ENCODE data around the gene MED15. TPM values are rescaled to one million over a fixed set of nuclear protein-coding genes. Genes with fewer than 3 reads are reported as not detected.

MED15 gene
- total RNA-seq, 3 donors from 2014 or later: 36.6 to 53.1 (median 52.3) TPM

- Histone ChIP-seq H3K4me3 (no peak overlapping the region), H3K27me3 (no peaks in the 10 kb centered on the region), H3K4me1 (no peaks in the 10 kb centered on the region), H3K36me3 (no peaks in the 10 kb centered on the region), H3K27ac (peak overlapping the region in 1 of 2 donors; percentile 36), H3K9me3 (no peaks in the 10 kb centered on the region)
- intact Hi-C loops (cut with DNase I; ENCODE audit: low total_unique reads): no loop called here
- TF ChIP-seq CTCF (IDR thresholded peaks at IDR 0.05) (no peak), POLR2A (IDR thresholded peaks at IDR 0.05) (no peak), POLR2AphosphoS5 (IDR thresholded peaks at IDR 0.05) (no peak)
- no peak for DNase-seq (ENCODE audit: low spot score in 2 of 2)
Measured at GRCh38 chr22:20523086-20523983, 15.9 kb downstream of the MED15 start.

GRCh38 chr22:20524004-20524481, 16.6 kb downstream of the MED15 start:
- Histone ChIP-seq H3K4me1 (no peaks in the 10 kb centered on the region), H3K9me3 (no peaks in the 10 kb centered on the region), H3K27me3 (no peaks in the 10 kb centered on the region), H3K4me3 (no peak overlapping the region), H3K27ac (no peak overlapping the region), H3K36me3 (no peaks in the 10 kb centered on the region)
- no peak for DNase-seq (ENCODE audit: low spot score in 2 of 2)
- intact Hi-C loops (cut with DNase I; ENCODE audit: low total_unique reads): no loop called here
- TF ChIP-seq CTCF (IDR thresholded peaks at IDR 0.05): no peak
- no peak for TF ChIP-seq POLR2AphosphoS5 (IDR thresholded peaks at IDR 0.05)
- no peak for TF ChIP-seq POLR2A (IDR thresholded peaks at IDR 0.05)

- H3K9me3 ChIP-seq: no peaks in the 10 kb centered on the region
- DNase-seq (ENCODE audit: low spot score in 2 of 2): no peak
- intact Hi-C loops (cut with DNase I; ENCODE audit: low total_unique reads): no loop called here
- H3K27ac ChIP-seq: no peak overlapping the region
- peaks cover 0 to 3% of the 10 kb centered on the region in 2 donors for H3K4me1 ChIP-seq
- no peaks in the 10 kb centered on the region for H3K27me3 ChIP-seq
- no peaks in the 10 kb centered on the region for H3K36me3 ChIP-seq
- no peak overlapping the region for H3K4me3 ChIP-seq
- no peak for TF ChIP-seq POLR2AphosphoS5 (IDR thresholded peaks at IDR 0.05)
- no peak for TF ChIP-seq POLR2A (IDR thresholded peaks at IDR 0.05)
- TF ChIP-seq CTCF (IDR thresholded peaks at IDR 0.05): no peak
Measured at GRCh38 chr22:20525048-20525447, 17.6 kb downstream of the MED15 start.

GRCh38 chr22:20526305-20526627, 18.9 kb downstream of the MED15 start:
- Histone ChIP-seq H3K4me3 (no peak overlapping the region), H3K36me3 (no peaks in the 10 kb centered on the region), H3K9me3 (no peaks in the 10 kb centered on the region), H3K4me1 (peaks cover 6 to 15% of the 10 kb centered on the region in 2 donors), H3K27me3 (no peaks in the 10 kb centered on the region), H3K27ac (no peak overlapping the region)
- TF ChIP-seq POLR2AphosphoS5 (IDR thresholded peaks at IDR 0.05) (no peak), POLR2A (IDR thresholded peaks at IDR 0.05) (no peak), CTCF (IDR thresholded peaks at IDR 0.05) (no peak)
- intact Hi-C loops (cut with DNase I; ENCODE audit: low total_unique reads): no loop called here
- no peak for DNase-seq (ENCODE audit: low spot score in 2 of 2)

GRCh38 chr22:20526628-20527355, 19.4 kb downstream of the MED15 start:
- intact Hi-C loops (cut with DNase I; ENCODE audit: low total_unique reads): no loop called here
- no peaks in the 10 kb centered on the region for H3K27me3 ChIP-seq
- no peaks in the 10 kb centered on the region for H3K9me3 ChIP-seq
- H3K27ac ChIP-seq: no peak overlapping the region
- DNase-seq (ENCODE audit: low spot score in 2 of 2): no peak
- no peak overlapping the region for H3K4me3 ChIP-seq
- TF ChIP-seq POLR2AphosphoS5 (IDR thresholded peaks at IDR 0.05): no peak
- no peak for TF ChIP-seq CTCF (IDR thresholded peaks at IDR 0.05)
- TF ChIP-seq POLR2A (IDR thresholded peaks at IDR 0.05): no peak
- H3K36me3 ChIP-seq: no peaks in the 10 kb centered on the region
- H3K4me1 ChIP-seq: peaks cover 11 to 20% of the 10 kb centered on the region in 2 donors
